ENCODE results near the gene NKAIN2.
A peak's percentile ranks its signal among the peaks of the same experiment; 100 is the strongest.

Gene NKAIN2

GRCh38 chr6:124282541-124282940 lies 478.9 kb downstream of the NKAIN2 start:
- WGBS (ENCODE audit: extremely low coverage, insufficient coverage, low lambda C conversion rate) = no CpG with 5 or more reads among the region's 2 CpGs
- H3K4me2 ChIP-seq (ENCODE audit: low read length) = no peak overlapping the region
- no peak overlapping the region for H2BK15ac ChIP-seq (replicated peaks; ENCODE audit: low read depth)
- H3K36me3 ChIP-seq (ENCODE audit: control insufficient read depth, insufficient read depth, low read length) = no peaks in the 10 kb centered on the region
- no peaks in the 10 kb centered on the region for H3K79me2 ChIP-seq (ENCODE audit: control insufficient read depth, insufficient read depth, low read length)
- H2AK5ac ChIP-seq (ENCODE audit: low read length) = no peak overlapping the region
- DNase-seq = no peak
- H3K9ac ChIP-seq (ENCODE audit: low read length) = no peak overlapping the region
- H3K4me1 ChIP-seq (ENCODE audit: control insufficient read depth, low read depth, low read length) = no peaks in the 10 kb centered on the region
- no peaks in the 10 kb centered on the region for H3K27me3 ChIP-seq (ENCODE audit: insufficient read depth, low read length, poor library complexity)
- H3K79me1 ChIP-seq (ENCODE audit: low read length) = no peaks in the 10 kb centered on the region
- H2BK5ac ChIP-seq (ENCODE audit: low read length) = no peak overlapping the region
- no peak overlapping the region for H3K23ac ChIP-seq (ENCODE audit: low read length)
- H4K5ac ChIP-seq (ENCODE audit: low read length) = no peak overlapping the region
- no peak overlapping the region for H4K8ac ChIP-seq (ENCODE audit: low read depth, low read length)
- H2BK120ac ChIP-seq (ENCODE audit: low read depth, low read length) = no peak overlapping the region
- no peak overlapping the region for H3K18ac ChIP-seq (ENCODE audit: low read length)
- H3K4ac ChIP-seq (ENCODE audit: low read depth, low read length) = no peak overlapping the region
- H3K4me3 ChIP-seq (ENCODE audit: low read length) = no peak overlapping the region
- no peak overlapping the region for H3K27ac ChIP-seq (ENCODE audit: low read depth, low read length)
- no peak overlapping the region for H3K56ac ChIP-seq (ENCODE audit: low read length)

DNA sequence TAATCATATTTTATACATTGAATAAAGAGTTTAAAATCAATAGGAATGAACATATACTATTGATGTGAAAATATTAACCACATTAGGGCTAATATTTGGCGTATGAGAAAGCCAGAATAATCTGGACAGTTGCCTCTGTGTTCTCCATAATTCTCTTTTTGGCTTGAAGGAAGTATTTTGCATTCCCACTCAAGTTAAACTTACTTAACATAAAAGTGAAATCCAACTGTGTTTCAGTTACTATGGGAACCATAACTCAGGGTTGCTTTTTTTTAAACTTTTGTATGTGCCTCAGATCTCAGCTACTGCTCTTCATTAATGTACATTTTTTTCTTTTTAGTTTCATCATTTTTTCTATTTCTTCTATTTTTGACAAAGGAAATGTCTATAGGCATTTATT lies 479.8 kb downstream of the NKAIN2 start:
- no peak for DNase-seq

GRCh38 chr6:124285146-124285545 lies 481.5 kb downstream of the NKAIN2 start:
- no peak overlapping the region for H3K4me2 ChIP-seq (ENCODE audit: low read length)
- no peak overlapping the region for H3K23ac ChIP-seq (ENCODE audit: low read length)
- H2AK5ac ChIP-seq (ENCODE audit: low read length) = no peak overlapping the region
- H3K56ac ChIP-seq (ENCODE audit: low read length) = no peak overlapping the region
- H3K4me3 ChIP-seq (ENCODE audit: low read length) = no peak overlapping the region
- H4K8ac ChIP-seq (ENCODE audit: low read depth, low read length) = no peak overlapping the region
- no peaks in the 10 kb centered on the region for H3K36me3 ChIP-seq (ENCODE audit: control insufficient read depth, insufficient read depth, low read length)
- H4K5ac ChIP-seq (ENCODE audit: low read length) = no peak overlapping the region
- H3K27me3 ChIP-seq (ENCODE audit: insufficient read depth, low read length, poor library complexity) = no peaks in the 10 kb centered on the region
- H3K79me1 ChIP-seq (ENCODE audit: low read length) = no peaks in the 10 kb centered on the region
- no peak for DNase-seq
- no peak overlapping the region for H2BK120ac ChIP-seq (ENCODE audit: low read depth, low read length)
- no peak overlapping the region for H3K27ac ChIP-seq (ENCODE audit: low read depth, low read length)
- no peak overlapping the region for H3K18ac ChIP-seq (ENCODE audit: low read length)
- WGBS (ENCODE audit: extremely low coverage, insufficient coverage, low lambda C conversion rate) = no CpG with 5 or more reads among the region's 1 CpG
- no peak overlapping the region for H2BK5ac ChIP-seq (ENCODE audit: low read length)
- no peaks in the 10 kb centered on the region for H3K79me2 ChIP-seq (ENCODE audit: control insufficient read depth, insufficient read depth, low read length)
- no peak overlapping the region for H3K9ac ChIP-seq (ENCODE audit: low read length)
- no peak overlapping the region for H2BK15ac ChIP-seq (replicated peaks; ENCODE audit: low read depth)
- H3K4me1 ChIP-seq (ENCODE audit: control insufficient read depth, low read depth, low read length) = no peaks in the 10 kb centered on the region
- H3K4ac ChIP-seq (ENCODE audit: low read depth, low read length) = no peak overlapping the region

More for the DNA sequence above, 479.8 kb downstream of the NKAIN2 start:
- no peak overlapping the region for H3K4me3 ChIP-seq (ENCODE audit: low read length)
- no peak overlapping the region for H3K23ac ChIP-seq (ENCODE audit: low read length)
- H3K79me1 ChIP-seq (ENCODE audit: low read length) = no peaks in the 10 kb centered on the region
- no peak overlapping the region for H2BK15ac ChIP-seq (replicated peaks; ENCODE audit: low read depth)
- no peaks in the 10 kb centered on the region for H3K27me3 ChIP-seq (ENCODE audit: insufficient read depth, low read length, poor library complexity)
- WGBS (ENCODE audit: extremely low coverage, insufficient coverage, low lambda C conversion rate) = no CpG with 5 or more reads among the region's 1 CpG
- H2BK5ac ChIP-seq (ENCODE audit: low read length) = no peak overlapping the region
- no peaks in the 10 kb centered on the region for H3K79me2 ChIP-seq (ENCODE audit: control insufficient read depth, insufficient read depth, low read length)
- H4K8ac ChIP-seq (ENCODE audit: low read depth, low read length) = no peak overlapping the region
- H3K36me3 ChIP-seq (ENCODE audit: control insufficient read depth, insufficient read depth, low read length) = no peaks in the 10 kb centered on the region
- no peak overlapping the region for H3K9ac ChIP-seq (ENCODE audit: low read length)
- H2BK120ac ChIP-seq (ENCODE audit: low read depth, low read length) = no peak overlapping the region
- H2AK5ac ChIP-seq (ENCODE audit: low read length) = no peak overlapping the region
- no peaks in the 10 kb centered on the region for H3K4me1 ChIP-seq (ENCODE audit: control insufficient read depth, low read depth, low read length)
- no peak overlapping the region for H3K4ac ChIP-seq (ENCODE audit: low read depth, low read length)
- H4K5ac ChIP-seq (ENCODE audit: low read length) = no peak overlapping the region
- no peak overlapping the region for H3K56ac ChIP-seq (ENCODE audit: low read length)
- H3K18ac ChIP-seq (ENCODE audit: low read length) = no peak overlapping the region
- H3K4me2 ChIP-seq (ENCODE audit: low read length) = no peak overlapping the region
- H3K27ac ChIP-seq (ENCODE audit: low read depth, low read length) = no peak overlapping the region

DNA sequence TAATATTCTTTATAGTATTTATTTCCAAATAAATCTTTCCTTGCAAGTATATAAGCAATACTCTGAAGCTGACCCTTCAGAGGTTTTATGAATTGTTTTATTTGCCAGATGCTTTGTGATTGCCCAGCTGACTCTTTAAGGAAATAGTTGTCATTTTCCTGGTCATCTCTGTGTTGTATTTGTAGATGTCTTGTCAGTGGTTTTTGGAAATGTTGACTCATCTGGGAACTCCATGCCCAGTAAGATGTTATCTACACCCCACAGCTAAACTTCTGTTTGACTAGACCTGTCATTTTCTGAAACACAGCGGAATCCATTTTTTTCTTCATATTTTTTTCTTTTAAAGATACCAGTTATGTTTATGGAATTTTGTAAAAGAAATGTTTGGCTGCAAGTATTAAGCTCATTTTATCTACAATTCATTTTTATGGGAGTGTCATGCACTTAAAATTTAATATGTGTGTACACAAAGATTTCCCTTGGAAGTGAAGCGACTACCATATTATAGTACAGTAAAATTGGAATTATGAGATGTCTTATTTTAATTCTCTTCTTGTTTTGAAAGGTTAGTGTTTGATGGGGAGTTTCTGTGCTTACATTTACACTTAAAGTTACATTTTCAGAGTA lies 491.0 kb downstream of the NKAIN2 start:
- Histone ChIP-seq H3K79me2 (ENCODE audit: control insufficient read depth, insufficient read depth, low read length) (no peaks in the 10 kb centered on the region), H4K8ac (ENCODE audit: low read depth, low read length) (no peak overlapping the region), H3K79me1 (ENCODE audit: low read length) (no peaks in the 10 kb centered on the region), H3K4me3 (ENCODE audit: low read length) (no peak overlapping the region), H3K23ac (ENCODE audit: low read length) (no peak overlapping the region), H2BK5ac (ENCODE audit: low read length) (no peak overlapping the region), H2AK5ac (ENCODE audit: low read length) (no peak overlapping the region), H3K4me2 (ENCODE audit: low read length) (no peak overlapping the region), H3K4me1 (ENCODE audit: control insufficient read depth, low read depth, low read length) (no peaks in the 10 kb centered on the region), H3K27ac (ENCODE audit: low read depth, low read length) (no peak overlapping the region), H4K5ac (ENCODE audit: low read length) (no peak overlapping the region), H3K9ac (ENCODE audit: low read length) (no peak overlapping the region), H3K36me3 (ENCODE audit: control insufficient read depth, insufficient read depth, low read length) (no peaks in the 10 kb centered on the region), H3K27me3 (ENCODE audit: insufficient read depth, low read length, poor library complexity) (no peaks in the 10 kb centered on the region), H3K56ac (ENCODE audit: low read length) (no peak overlapping the region), H3K18ac (ENCODE audit: low read length) (no peak overlapping the region), H3K4ac (ENCODE audit: low read depth, low read length) (no peak overlapping the region), H2BK15ac (replicated peaks; ENCODE audit: low read depth) (no peak overlapping the region), H2BK120ac (ENCODE audit: low read depth, low read length) (no peak overlapping the region)
- WGBS (ENCODE audit: extremely low coverage, insufficient coverage, low lambda C conversion rate) = no CpG with 5 or more reads among the region's 2 CpGs
- peak; percentile 2 for DNase-seq

DNA sequence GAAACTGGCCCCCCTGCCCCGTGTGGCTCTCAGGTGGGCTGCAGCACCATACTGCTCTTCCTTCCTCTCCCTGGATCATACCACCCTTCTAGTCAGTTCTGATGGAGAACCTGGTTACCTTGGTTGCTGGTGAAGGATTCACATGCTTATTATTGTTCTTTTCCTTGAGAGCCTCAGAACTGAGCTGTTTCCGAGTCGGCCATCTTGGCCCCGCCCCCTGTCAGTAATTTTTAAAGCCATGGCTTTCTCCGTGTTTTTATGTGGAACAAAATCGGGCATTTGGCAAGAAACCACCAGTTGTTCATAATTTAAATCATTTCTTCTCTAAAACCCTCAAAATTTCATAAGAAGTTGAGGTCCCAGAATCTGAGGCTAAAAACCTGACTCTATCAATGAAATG lies 493.8 kb downstream of the NKAIN2 start:
- WGBS (ENCODE audit: extremely low coverage, insufficient coverage, low lambda C conversion rate) = no CpG with 5 or more reads among the region's 6 CpGs
- Histone ChIP-seq H2BK15ac (replicated peaks; ENCODE audit: low read depth) (no peak overlapping the region), H3K4me2 (ENCODE audit: low read length) (no peak overlapping the region), H3K9ac (ENCODE audit: low read length) (no peak overlapping the region), H3K27me3 (ENCODE audit: insufficient read depth, low read length, poor library complexity) (no peaks in the 10 kb centered on the region), H3K79me2 (ENCODE audit: control insufficient read depth, insufficient read depth, low read length) (no peaks in the 10 kb centered on the region), H2BK120ac (ENCODE audit: low read depth, low read length) (peak overlapping the region; percentile 73), H3K4ac (ENCODE audit: low read depth, low read length) (no peak overlapping the region), H2AK5ac (ENCODE audit: low read length) (no peak overlapping the region), H3K23ac (ENCODE audit: low read length) (no peak overlapping the region), H3K18ac (ENCODE audit: low read length) (no peak overlapping the region), H3K36me3 (ENCODE audit: control insufficient read depth, insufficient read depth, low read length) (no peaks in the 10 kb centered on the region), H3K4me1 (ENCODE audit: control insufficient read depth, low read depth, low read length) (no peaks in the 10 kb centered on the region), H3K27ac (ENCODE audit: low read depth, low read length) (no peak overlapping the region), H3K79me1 (ENCODE audit: low read length) (no peaks in the 10 kb centered on the region), H3K4me3 (ENCODE audit: low read length) (no peak overlapping the region), H2BK5ac (ENCODE audit: low read length) (no peak overlapping the region), H3K56ac (ENCODE audit: low read length) (no peak overlapping the region), H4K5ac (ENCODE audit: low read length) (no peak overlapping the region), H4K8ac (ENCODE audit: low read depth, low read length) (no peak overlapping the region)
- DNase-seq = no peak

GRCh38 chr6:124298730-124299129 lies 495.1 kb downstream of the NKAIN2 start:
- no peak overlapping the region for H3K4me3 ChIP-seq (ENCODE audit: low read length)
- H2BK5ac ChIP-seq (ENCODE audit: low read length) = no peak overlapping the region
- no peak overlapping the region for H3K4me2 ChIP-seq (ENCODE audit: low read length)
- no peak overlapping the region for H2BK120ac ChIP-seq (ENCODE audit: low read depth, low read length)
- no peak overlapping the region for H2AK5ac ChIP-seq (ENCODE audit: low read length)
- H3K9ac ChIP-seq (ENCODE audit: low read length) = no peak overlapping the region
- H3K4me1 ChIP-seq (ENCODE audit: control insufficient read depth, low read depth, low read length) = no peaks in the 10 kb centered on the region
- no peak overlapping the region for H3K27ac ChIP-seq (ENCODE audit: low read depth, low read length)
- H3K79me2 ChIP-seq (ENCODE audit: control insufficient read depth, insufficient read depth, low read length) = no peaks in the 10 kb centered on the region
- no peak overlapping the region for H4K8ac ChIP-seq (ENCODE audit: low read depth, low read length)
- H2BK15ac ChIP-seq (replicated peaks; ENCODE audit: low read depth) = no peak overlapping the region
- H3K79me1 ChIP-seq (ENCODE audit: low read length) = no peaks in the 10 kb centered on the region
- H3K18ac ChIP-seq (ENCODE audit: low read length) = no peak overlapping the region
- no peak overlapping the region for H3K23ac ChIP-seq (ENCODE audit: low read length)
- WGBS (ENCODE audit: extremely low coverage, insufficient coverage, low lambda C conversion rate) = no CpG with 5 or more reads among the region's 1 CpG
- no peaks in the 10 kb centered on the region for H3K36me3 ChIP-seq (ENCODE audit: control insufficient read depth, insufficient read depth, low read length)
- no peak overlapping the region for H4K5ac ChIP-seq (ENCODE audit: low read length)
- no peak overlapping the region for H3K4ac ChIP-seq (ENCODE audit: low read depth, low read length)
- DNase-seq = peak; percentile 70
- no peak overlapping the region for H3K56ac ChIP-seq (ENCODE audit: low read length)
- no peaks in the 10 kb centered on the region for H3K27me3 ChIP-seq (ENCODE audit: insufficient read depth, low read length, poor library complexity)
